ENCODE measurements around the gene WDR91.

GRCh38 chr7:135190703-135191102, 20.6 kb downstream of the WDR91 start:
- no peak for TF ChIP-seq FOXM1 (IDR thresholded peaks at IDR 0.05; ENCODE audit: borderline replicate concordance, low read depth)
- TF ChIP-seq MAX (IDR thresholded peaks at IDR 0.05): no peak
- TF ChIP-seq EP300 (IDR thresholded peaks at IDR 0.05; ENCODE audit: borderline replicate concordance): no peak
- no peak for TF ChIP-seq YY1 (IDR thresholded peaks at IDR 0.05; ENCODE audit: low read depth)
- TF ChIP-seq TAF1 (IDR thresholded peaks at IDR 0.05; ENCODE audit: low read depth): no peak
- no peak for TF ChIP-seq EGR1 (IDR thresholded peaks at IDR 0.05)
- TF ChIP-seq REST (IDR thresholded peaks at IDR 0.05; ENCODE audit: low read depth): no peak
- TF ChIP-seq NFIC (IDR thresholded peaks at IDR 0.05): no peak
- no peak for TF ChIP-seq RAD21 (IDR thresholded peaks at IDR 0.05; ENCODE audit: low read depth)
- TF ChIP-seq TEAD4 (IDR thresholded peaks at IDR 0.05): no peak
- TF ChIP-seq CEBPB (IDR thresholded peaks at IDR 0.05): no peak
- no peak for TF ChIP-seq CREB1 (IDR thresholded peaks at IDR 0.05; ENCODE audit: low read depth)
- TF ChIP-seq ZBTB7A (IDR thresholded peaks at IDR 0.05; ENCODE audit: low read depth): no peak
- no peak for TF ChIP-seq TCF12 (IDR thresholded peaks at IDR 0.05; ENCODE audit: low read depth)
